Hepatocyte (in vitro differentiated cells): ENCODE measurements around the gene MTMR3.

Experiments used
- CTCF ChIP-seq: fragments of 200-600 bp; sonication (generic); IDR thresholded peaks from 2 replicates; pipeline ENCODE4 v1.5.1; 2016; ENCODE audit warnings: antibody characterized with exemption, mild to moderate bottlenecking; ENCODE audit not compliant: poor library complexity
- EZH2phosphoT487 ChIP-seq: fragments of 200-600 bp; sonication (generic); IDR thresholded peaks from one replicate; pipeline ENCODE4 v1.6.1; 2018; ENCODE audit warnings: antibody characterized with exemption, mild to moderate bottlenecking, low read depth, moderate library complexity; ENCODE audit not compliant: unreplicated experiment, severe bottlenecking

GRCh38 chr22:29873943-29874342 is 9.0 kb upstream of the MTMR3 start:
- TF ChIP-seq CTCF, result no peak
- TF ChIP-seq EZH2phosphoT487, result no peak
